ENCODE results near the gene TMEM222.

TMEM222 gene

GRCh38 chr1:27299385-27300271, 22.3 kb upstream of the TMEM222 start:
- DNase-seq (ENCODE audit: low read depth), result no peak
- TF ChIP-seq CTCF (IDR thresholded peaks at IDR 0.05; ENCODE audit: control insufficient read depth, extremely low read depth, insufficient read depth), result no peak
- no peak overlapping the region for H3K4me3 ChIP-seq (ENCODE audit: low read depth, low read length)

- TF ChIP-seq CTCF (IDR thresholded peaks at IDR 0.05; ENCODE audit: control insufficient read depth, extremely low read depth, insufficient read depth), result peak; percentile 93
- DNase-seq (ENCODE audit: low read depth), result peak; percentile 59
- no peak overlapping the region for H3K4me3 ChIP-seq (ENCODE audit: low read depth, low read length)
Observed at GRCh38 chr1:27300341-27301051, 21.5 kb upstream of the TMEM222 start.

GRCh38 chr1:27301052-27301422, 20.9 kb upstream of the TMEM222 start:
- H3K4me3 ChIP-seq (ENCODE audit: low read depth, low read length), result no peak overlapping the region
- no peak for DNase-seq (ENCODE audit: low read depth)
- TF ChIP-seq CTCF (IDR thresholded peaks at IDR 0.05; ENCODE audit: control insufficient read depth, extremely low read depth, insufficient read depth), result no peak

- no peak for DNase-seq (ENCODE audit: low read depth)
- H3K4me3 ChIP-seq (ENCODE audit: low read depth, low read length), result no peak overlapping the region
- no peak for TF ChIP-seq CTCF (IDR thresholded peaks at IDR 0.05; ENCODE audit: control insufficient read depth, extremely low read depth, insufficient read depth)
Observed at GRCh38 chr1:27301582-27302199, 20.3 kb upstream of the TMEM222 start.

- H3K4me3 ChIP-seq (ENCODE audit: low read depth, low read length), result no peak overlapping the region
- no peak for DNase-seq (ENCODE audit: low read depth)
- TF ChIP-seq CTCF (IDR thresholded peaks at IDR 0.05; ENCODE audit: control insufficient read depth, extremely low read depth, insufficient read depth), result no peak
Observed at GRCh38 chr1:27302612-27303011, 19.4 kb upstream of the TMEM222 start.

GRCh38 chr1:27303509-27303908, 18.5 kb upstream of the TMEM222 start:
- no peak for DNase-seq (ENCODE audit: low read depth)
- H3K4me3 ChIP-seq (ENCODE audit: low read depth, low read length), result no peak overlapping the region
- no peak for TF ChIP-seq CTCF (IDR thresholded peaks at IDR 0.05; ENCODE audit: control insufficient read depth, extremely low read depth, insufficient read depth)

Measured in LNCaP clone FGC (cell line).